Measurements from ENCODE around the gene MAGEA6.

MAGEA6 gene

GRCh38 chrX:152733261-152733975, 36.1 kb downstream of the MAGEA6 start, which contains the start of the genes CSAG1 and MAGEA12:
Gene CSAG1 (minus strand): TSS chrX:152733721. CDS start chrX:152732460, 1,261 bp downstream.
Gene MAGEA12 (plus strand): TSS chrX:152733757. CDS start chrX:152736162, 2,405 bp downstream.
- no peak for FAIRE-seq

GRCh38 chrX:152725409-152725808, 44.1 kb downstream of the MAGEA6 start:
- no peak for FAIRE-seq
